ENCODE data around the gene UHRF2. TPM values are rescaled to one million over a fixed set of nuclear protein-coding genes. Genes with fewer than 3 reads are reported as not detected.
A peak's percentile ranks its signal among the peaks of the same experiment; 100 is the strongest.

Gene UHRF2
- total RNA-seq, 2 donors from 2014 or later, result 56.9 to 76.0 TPM

GRCh38 chr9:6383551-6384225 lies 29.3 kb upstream of the UHRF2 start:
- no peaks in the 10 kb centered on the region for H3K9me3 ChIP-seq
- TF ChIP-seq CTCF (IDR thresholded peaks at IDR 0.05), result no peak
- DNase-seq (ENCODE audit: low spot score) (no peak), ATAC-seq (ENCODE audit: insufficient number of reproducible peaks, low FRiP score, low read depth) (peak; percentile 92)
- no peaks in the 10 kb centered on the region for H3K27me3 ChIP-seq (replicated peaks; ENCODE audit: insufficient read depth)
- H3K27ac ChIP-seq, result peak overlapping the region; percentile 12 to 88
- H3K36me3 ChIP-seq, result no peaks in the 10 kb centered on the region
- peak overlapping the region; percentile 43 for H3K4me3 ChIP-seq
- peaks cover 11 to 13% of the 10 kb centered on the region in 2 donors for H3K4me1 ChIP-seq (ENCODE audit: control insufficient read depth in 1 of 2, low read depth in 2 of 2)

GRCh38 chr9:6384732-6385131 lies 28.3 kb upstream of the UHRF2 start:
- no peak for ATAC-seq (ENCODE audit: insufficient number of reproducible peaks, low FRiP score, low read depth)
- no peaks in the 10 kb centered on the region for H3K36me3 ChIP-seq
- H3K9me3 ChIP-seq, result no peaks in the 10 kb centered on the region
- H3K4me1 ChIP-seq (ENCODE audit: control insufficient read depth in 1 of 2, low read depth in 2 of 2), result peaks cover 11 to 13% of the 10 kb centered on the region in 2 donors
- no peak for DNase-seq (ENCODE audit: low spot score)
- H3K4me3 ChIP-seq, result no peak overlapping the region
- TF ChIP-seq CTCF (IDR thresholded peaks at IDR 0.05), result no peak
- H3K27me3 ChIP-seq (replicated peaks; ENCODE audit: insufficient read depth), result no peaks in the 10 kb centered on the region
- peak overlapping the region in 1 of 2 donors; percentile 88 for H3K27ac ChIP-seq

GRCh38 chr9:6399071-6399470 lies 13.9 kb upstream of the UHRF2 start:
- no peak for TF ChIP-seq CTCF (IDR thresholded peaks at IDR 0.05)
- H3K9me3 ChIP-seq, result no peaks in the 10 kb centered on the region
- H3K36me3 ChIP-seq, result no peaks in the 10 kb centered on the region
- DNase-seq (ENCODE audit: low spot score), result no peak
- no peak overlapping the region for H3K27ac ChIP-seq
- no peaks in the 10 kb centered on the region for H3K4me1 ChIP-seq (ENCODE audit: control insufficient read depth in 1 of 2, low read depth in 2 of 2)
- H3K4me3 ChIP-seq, result no peak overlapping the region
- no peaks in the 10 kb centered on the region for H3K27me3 ChIP-seq (replicated peaks; ENCODE audit: insufficient read depth)
- no peak for ATAC-seq (ENCODE audit: insufficient number of reproducible peaks, low FRiP score, low read depth)

- no peak for ATAC-seq (ENCODE audit: insufficient number of reproducible peaks, low FRiP score, low read depth)
- no peaks in the 10 kb centered on the region for H3K9me3 ChIP-seq
- no peak for TF ChIP-seq CTCF (IDR thresholded peaks at IDR 0.05)
- no peaks in the 10 kb centered on the region for H3K27me3 ChIP-seq (replicated peaks; ENCODE audit: insufficient read depth)
- H3K4me1 ChIP-seq (ENCODE audit: control insufficient read depth in 1 of 2, low read depth in 2 of 2), result no peaks in the 10 kb centered on the region
- H3K4me3 ChIP-seq, result no peak overlapping the region
- no peaks in the 10 kb centered on the region for H3K36me3 ChIP-seq
- no peak for DNase-seq (ENCODE audit: low spot score)
- H3K27ac ChIP-seq, result no peak overlapping the region
Observed at GRCh38 chr9:6405371-6405770, 7.6 kb upstream of the UHRF2 start.

DNA sequence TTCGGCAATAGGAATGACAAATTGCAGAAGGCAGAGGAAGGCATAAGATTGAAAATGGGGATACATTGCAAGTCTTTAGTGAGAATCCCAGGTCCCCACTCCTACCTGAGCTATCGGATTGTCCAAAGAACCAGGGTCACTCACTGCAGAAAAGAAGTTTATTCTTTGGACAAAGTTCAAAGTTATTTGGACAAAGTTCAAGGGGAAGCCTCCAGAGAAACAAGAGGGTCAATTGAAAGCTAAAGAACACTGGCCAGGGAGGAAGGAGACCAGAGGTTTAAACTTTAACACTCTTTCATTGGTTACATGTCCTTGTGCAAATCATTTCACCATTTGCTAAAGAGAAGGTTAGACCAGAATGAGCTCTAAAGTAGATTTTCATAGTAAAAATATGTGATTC lies 5.2 kb upstream of the UHRF2 start:
- Histone ChIP-seq H3K9me3 (no peaks in the 10 kb centered on the region), H3K27ac (no peak overlapping the region), H3K36me3 (no peaks in the 10 kb centered on the region), H3K27me3 (replicated peaks; ENCODE audit: insufficient read depth) (no peaks in the 10 kb centered on the region), H3K4me3 (no peak overlapping the region), H3K4me1 (ENCODE audit: control insufficient read depth in 1 of 2, low read depth in 2 of 2) (no peaks in the 10 kb centered on the region)
- ATAC-seq (ENCODE audit: insufficient number of reproducible peaks, low FRiP score, low read depth), result no peak
- no peak for DNase-seq (ENCODE audit: low spot score)
- no peak for TF ChIP-seq CTCF (IDR thresholded peaks at IDR 0.05)
